ENCODE data around the gene TMEM131L.
A peak's percentile ranks its signal among the peaks of the same experiment; 100 is the strongest.

Gene TMEM131L

GRCh38 chr4:153518001-153518400, 51.8 kb downstream of the TMEM131L start:
- no peak for TF ChIP-seq POLR2A (IDR thresholded peaks at IDR 0.05; ENCODE audit: low read depth, low read length)
- DNase-seq (ENCODE audit: insufficient read length, low spot score) (no peak), FAIRE-seq (no peak)

- TF ChIP-seq POU2F2 (IDR thresholded peaks at IDR 0.05; ENCODE audit: low read depth, low read length) (no peak), PAX5 (IDR thresholded peaks at IDR 0.05; ENCODE audit: insufficient read depth, low read length, severe bottlenecking) (no peak), POLR2AphosphoS5 (IDR thresholded peaks at IDR 0.05; ENCODE audit: low read depth, low read length) (no peak), TAF1 (IDR thresholded peaks at IDR 0.05; ENCODE audit: low read depth, low read length) (no peak), SPI1 (IDR thresholded peaks at IDR 0.05; ENCODE audit: low read depth, low read length) (no peak), POLR2A (IDR thresholded peaks at IDR 0.05; ENCODE audit: low read depth, low read length) (no peak)
- DNase-seq (ENCODE audit: insufficient read length, low spot score): no peak
- FAIRE-seq: peak; percentile 43
Observed at GRCh38 chr4:153518637-153519389, 52.7 kb downstream of the TMEM131L start.

GRCh38 chr4:153519687-153520086, 53.5 kb downstream of the TMEM131L start:
- DNase-seq (ENCODE audit: insufficient read length, low spot score) (no peak), FAIRE-seq (peak; percentile 9)
- TF ChIP-seq TAF1 (IDR thresholded peaks at IDR 0.05; ENCODE audit: low read depth, low read length) (no peak), POLR2A (IDR thresholded peaks at IDR 0.05; ENCODE audit: low read depth, low read length) (no peak; the same call in 1 of the 2 replicates), POU2F2 (IDR thresholded peaks at IDR 0.05; ENCODE audit: low read depth, low read length) (no peak), PAX5 (IDR thresholded peaks at IDR 0.05; ENCODE audit: insufficient read depth, low read length, severe bottlenecking) (no peak), POLR2AphosphoS5 (IDR thresholded peaks at IDR 0.05; ENCODE audit: low read depth, low read length) (no peak), SPI1 (IDR thresholded peaks at IDR 0.05; ENCODE audit: low read depth, low read length) (no peak)

- no peak for DNase-seq (ENCODE audit: insufficient read length, low spot score)
- TF ChIP-seq SPI1 (IDR thresholded peaks at IDR 0.05; ENCODE audit: low read depth, low read length) (no peak), POLR2A (IDR thresholded peaks at IDR 0.05; ENCODE audit: low read depth, low read length) (no peak), POLR2AphosphoS5 (IDR thresholded peaks at IDR 0.05; ENCODE audit: low read depth, low read length) (no peak), PAX5 (IDR thresholded peaks at IDR 0.05; ENCODE audit: insufficient read depth, low read length, severe bottlenecking) (no peak), TAF1 (IDR thresholded peaks at IDR 0.05; ENCODE audit: low read depth, low read length) (no peak), POU2F2 (IDR thresholded peaks at IDR 0.05; ENCODE audit: low read depth, low read length) (no peak)
- no peak for FAIRE-seq
Observed at GRCh38 chr4:153520227-153520626, 54.1 kb downstream of the TMEM131L start.

GRCh38 chr4:153520801-153521329, 54.7 kb downstream of the TMEM131L start:
- TF ChIP-seq POLR2AphosphoS5 (IDR thresholded peaks at IDR 0.05; ENCODE audit: low read depth, low read length) (peak; percentile 62), POU2F2 (IDR thresholded peaks at IDR 0.05; ENCODE audit: low read depth, low read length) (no peak), SPI1 (IDR thresholded peaks at IDR 0.05; ENCODE audit: low read depth, low read length) (peak; percentile 81), TAF1 (IDR thresholded peaks at IDR 0.05; ENCODE audit: low read depth, low read length) (no peak), POLR2A (IDR thresholded peaks at IDR 0.05; ENCODE audit: low read depth, low read length) (peak; percentile 28; the same call in 1 of the 2 replicates), PAX5 (IDR thresholded peaks at IDR 0.05; ENCODE audit: insufficient read depth, low read length, severe bottlenecking) (no peak)
- DNase-seq (ENCODE audit: insufficient read length, low spot score): no peak
- no peak for FAIRE-seq

- DNase-seq (ENCODE audit: insufficient read length, low spot score) (no peak), FAIRE-seq (peak; percentile 90)
- TF ChIP-seq POLR2AphosphoS5 (IDR thresholded peaks at IDR 0.05; ENCODE audit: low read depth, low read length) (no peak; the same call in 1 of the 2 replicates), SPI1 (IDR thresholded peaks at IDR 0.05; ENCODE audit: low read depth, low read length) (peak; percentile 9; the same call in 1 of the 2 replicates)
Observed at GRCh38 chr4:153521478-153521877, 55.3 kb downstream of the TMEM131L start.

- TF ChIP-seq POU2F2 (IDR thresholded peaks at IDR 0.05; ENCODE audit: low read depth, low read length) (no peak; the same call in 1 of the 2 replicates), TAF1 (IDR thresholded peaks at IDR 0.05; ENCODE audit: low read depth, low read length) (no peak), POLR2AphosphoS5 (IDR thresholded peaks at IDR 0.05; ENCODE audit: low read depth, low read length) (0 out of 2 replicates have a peak, but pooled peaks have one; percentile 45), PAX5 (IDR thresholded peaks at IDR 0.05; ENCODE audit: insufficient read depth, low read length, severe bottlenecking) (no peak), SPI1 (IDR thresholded peaks at IDR 0.05; ENCODE audit: low read depth, low read length) (peak; percentile 80), POLR2A (IDR thresholded peaks at IDR 0.05; ENCODE audit: low read depth, low read length) (peak; percentile 29; the same call in 1 of the 2 replicates)
- DNase-seq (ENCODE audit: insufficient read length, low spot score) (no peak), FAIRE-seq (peak; percentile 89)
Observed at GRCh38 chr4:153521999-153522801, 56.0 kb downstream of the TMEM131L start.

- peak; percentile 87 for FAIRE-seq
- no peak for DNase-seq (ENCODE audit: insufficient read length, low spot score)
- TF ChIP-seq POLR2AphosphoS5 (IDR thresholded peaks at IDR 0.05; ENCODE audit: low read depth, low read length) (no peak), PAX5 (IDR thresholded peaks at IDR 0.05; ENCODE audit: insufficient read depth, low read length, severe bottlenecking) (no peak), TAF1 (IDR thresholded peaks at IDR 0.05; ENCODE audit: low read depth, low read length) (no peak), POU2F2 (IDR thresholded peaks at IDR 0.05; ENCODE audit: low read depth, low read length) (no peak), POLR2A (IDR thresholded peaks at IDR 0.05; ENCODE audit: low read depth, low read length) (no peak), SPI1 (IDR thresholded peaks at IDR 0.05; ENCODE audit: low read depth, low read length) (no peak)
Observed at GRCh38 chr4:153522802-153523094, 56.6 kb downstream of the TMEM131L start.

- no peak for DNase-seq (ENCODE audit: insufficient read length, low spot score)
- TF ChIP-seq SPI1 (IDR thresholded peaks at IDR 0.05; ENCODE audit: low read depth, low read length) (peak; percentile 46), POLR2AphosphoS5 (IDR thresholded peaks at IDR 0.05; ENCODE audit: low read depth, low read length) (no peak), TAF1 (IDR thresholded peaks at IDR 0.05; ENCODE audit: low read depth, low read length) (no peak), POLR2A (IDR thresholded peaks at IDR 0.05; ENCODE audit: low read depth, low read length) (0 out of 2 replicates have a peak, but pooled peaks have one; percentile 9), PAX5 (IDR thresholded peaks at IDR 0.05; ENCODE audit: insufficient read depth, low read length, severe bottlenecking) (no peak), POU2F2 (IDR thresholded peaks at IDR 0.05; ENCODE audit: low read depth, low read length) (no peak)
- FAIRE-seq: peak; percentile 68
Observed at GRCh38 chr4:153523164-153523796, 57.1 kb downstream of the TMEM131L start.
